ENCODE results near the gene GASK1A.

- TF ChIP-seq CTCF (IDR thresholded peaks at IDR 0.05; ENCODE audit: borderline replicate concordance, extremely low read depth, low read length, poor library complexity, severe bottlenecking) (no peak), EZH2 (IDR thresholded peaks at IDR 0.05; ENCODE audit: borderline replicate concordance, low read depth, low read length, severe bottlenecking) (no peak)
Measured at GRCh38 chr3:43048470-43048869, 69.4 kb downstream of the GASK1A start.
